ENCODE data around the gene SYTL2. TPM values are rescaled to one million over a fixed set of nuclear protein-coding genes. Genes with fewer than 3 reads are reported as not detected.
"Not testable (repeated sequence)": the region's sequence is repeated elsewhere in the genome, so short reads cannot be mapped to it uniquely, and the experiment has no call there.

Gene SYTL2
- polyA plus RNA-seq, 3 donors, result 66.2 to 103 (median 90.8) TPM

DNA sequence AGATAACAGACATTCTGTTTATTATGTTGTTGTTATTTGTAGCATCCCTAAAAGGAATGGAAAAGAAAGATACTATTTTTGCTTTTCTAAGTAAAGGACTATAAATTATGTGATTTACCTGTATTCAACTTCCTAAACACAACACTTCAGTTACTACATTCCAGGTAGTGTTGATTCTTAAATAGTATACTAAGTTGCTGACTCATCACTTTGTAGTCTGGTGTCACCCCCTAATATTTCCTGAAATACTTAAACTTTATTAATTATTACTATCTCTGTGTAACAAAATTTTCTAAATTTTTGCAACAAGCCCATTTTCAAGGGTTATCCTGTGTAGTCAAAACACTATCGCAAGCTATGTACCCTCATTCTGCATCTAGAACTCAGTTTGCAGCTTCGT is 7.0 kb downstream of the SYTL2 start:
- DNase-seq (ENCODE audit: extremely low read depth in 1 of 11, low read depth in 9 of 11, low spot score in 4 of 11), result no peak

GRCh38 chr11:85803303-85803702 is 7.6 kb downstream of the SYTL2 start:
- no peak for DNase-seq (ENCODE audit: extremely low read depth in 1 of 11, low read depth in 9 of 11, low spot score in 4 of 11)

GRCh38 chr11:85801527-85801926 is 9.4 kb downstream of the SYTL2 start:
- no peak for DNase-seq (ENCODE audit: extremely low read depth in 1 of 11, low read depth in 9 of 11, low spot score in 4 of 11)

DNA sequence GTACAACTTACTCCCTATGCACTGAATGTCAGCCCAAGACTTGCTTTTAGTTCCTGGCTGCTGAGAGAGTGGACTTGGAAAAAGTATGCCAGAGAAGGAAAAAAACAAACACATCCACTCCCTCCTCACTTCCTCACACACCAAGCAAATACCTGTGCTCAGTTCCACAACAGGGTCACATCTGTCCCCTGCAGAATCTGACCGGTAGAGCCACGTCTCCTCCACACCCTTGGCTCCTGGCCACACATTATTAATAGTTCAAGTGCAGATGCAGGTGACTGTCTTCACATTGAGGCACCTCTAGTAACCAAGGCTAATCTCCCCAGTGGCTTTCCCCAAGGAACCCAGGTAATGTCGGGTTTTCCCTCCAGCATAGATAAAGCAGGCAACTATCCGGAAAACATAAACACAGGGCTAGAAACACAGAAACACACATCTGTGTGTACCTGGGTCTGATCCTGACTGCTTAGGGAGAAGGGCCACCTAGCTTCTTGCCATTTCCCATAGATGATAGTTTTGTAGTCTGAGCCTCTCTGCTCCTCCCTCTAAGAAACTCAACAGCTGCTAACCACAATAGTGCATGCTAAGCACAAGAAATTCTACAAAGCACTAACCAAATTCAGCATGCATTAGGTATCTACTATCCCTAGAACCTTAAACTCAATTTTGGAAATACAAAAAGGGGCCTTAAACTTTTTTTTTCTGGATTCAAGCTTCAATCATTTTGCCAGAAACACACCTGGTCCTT is 10.2 kb downstream of the SYTL2 start:
- no peak for DNase-seq (ENCODE audit: extremely low read depth in 1 of 11, low read depth in 9 of 11, low spot score in 4 of 11)

- DNase-seq (ENCODE audit: extremely low read depth in 1 of 11, low read depth in 9 of 11, low spot score in 4 of 11), result no peak
These were observed 11.8 kb downstream of the SYTL2 start for GRCh38 chr11:85799142-85799541.

- DNase-seq (ENCODE audit: extremely low read depth in 1 of 11, low read depth in 9 of 11, low spot score in 4 of 11), result no peak
These were observed 12.6 kb downstream of the SYTL2 start for GRCh38 chr11:85798361-85798760.

- no peak for DNase-seq (ENCODE audit: extremely low read depth in 1 of 11, low read depth in 9 of 11, low spot score in 4 of 11)
These were observed 15.0 kb downstream of the SYTL2 start for GRCh38 chr11:85795712-85796487.

GRCh38 chr11:85791409-85791990 is 19.4 kb downstream of the SYTL2 start:
- no peak for DNase-seq (ENCODE audit: extremely low read depth in 1 of 11, low read depth in 9 of 11, low spot score in 4 of 11)

GRCh38 chr11:85787809-85788760 is 22.9 kb downstream of the SYTL2 start:
- DNase-seq (ENCODE audit: extremely low read depth in 1 of 11, low read depth in 9 of 11, low spot score in 4 of 11), result no peak

DNA sequence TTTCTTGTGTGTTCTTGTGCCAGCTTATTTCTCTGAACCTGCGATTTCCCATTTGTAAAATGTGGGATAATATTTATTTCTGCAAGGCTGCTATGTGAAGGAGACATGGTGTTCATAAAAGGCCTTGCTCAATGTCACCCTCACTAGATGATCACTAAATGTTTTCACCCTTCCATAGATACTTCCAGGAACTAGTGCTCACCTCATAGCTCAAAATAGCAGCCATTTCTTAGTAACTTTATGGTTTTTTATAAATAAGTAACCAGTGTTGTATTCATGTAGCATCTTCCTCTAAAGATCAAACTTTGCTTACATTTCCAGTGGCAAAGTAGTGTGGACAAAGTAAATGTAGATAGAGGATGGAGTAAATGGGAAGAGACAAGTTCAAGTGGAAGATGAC is 23.8 kb downstream of the SYTL2 start:
- no peak for DNase-seq (ENCODE audit: extremely low read depth in 1 of 11, low read depth in 9 of 11, low spot score in 4 of 11)

DNA sequence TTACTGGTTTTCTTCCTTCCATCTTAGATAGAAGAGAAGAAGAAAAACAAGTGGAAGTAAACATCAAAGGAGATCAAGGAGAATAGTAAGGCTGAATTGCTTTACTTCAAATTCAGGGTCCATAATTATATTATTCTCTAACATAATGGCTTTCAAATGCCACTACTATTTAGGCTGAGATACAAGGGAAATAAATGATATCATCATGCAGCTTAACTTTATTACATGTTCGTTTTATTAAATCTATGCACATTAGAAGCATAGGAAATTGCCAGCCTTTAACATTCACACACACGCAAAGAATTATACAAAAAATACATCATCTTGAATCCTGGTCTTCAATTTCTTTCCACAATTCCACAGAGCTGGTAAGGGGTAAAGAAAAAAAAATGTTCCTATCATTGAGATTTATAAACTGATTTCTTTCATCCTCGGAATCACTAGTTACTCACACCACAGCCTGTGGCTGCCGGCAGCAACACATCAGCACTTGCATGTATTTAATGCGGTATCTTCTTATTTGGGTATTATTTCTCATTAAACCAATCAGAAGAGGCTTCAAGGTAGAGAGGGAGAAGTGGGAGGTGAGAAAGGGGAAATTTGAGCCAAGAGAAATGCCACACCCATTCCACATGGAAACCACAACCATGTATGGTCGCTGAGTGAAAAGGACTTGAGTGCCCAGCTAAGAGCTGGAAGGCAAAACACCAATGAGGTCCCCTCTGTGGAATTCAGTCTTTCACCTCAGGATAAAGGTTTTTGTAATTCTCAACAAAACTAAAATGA is 26.3 kb downstream of the SYTL2 start:
- no peak for DNase-seq (ENCODE audit: extremely low read depth in 1 of 11, low read depth in 9 of 11, low spot score in 4 of 11)

DNA sequence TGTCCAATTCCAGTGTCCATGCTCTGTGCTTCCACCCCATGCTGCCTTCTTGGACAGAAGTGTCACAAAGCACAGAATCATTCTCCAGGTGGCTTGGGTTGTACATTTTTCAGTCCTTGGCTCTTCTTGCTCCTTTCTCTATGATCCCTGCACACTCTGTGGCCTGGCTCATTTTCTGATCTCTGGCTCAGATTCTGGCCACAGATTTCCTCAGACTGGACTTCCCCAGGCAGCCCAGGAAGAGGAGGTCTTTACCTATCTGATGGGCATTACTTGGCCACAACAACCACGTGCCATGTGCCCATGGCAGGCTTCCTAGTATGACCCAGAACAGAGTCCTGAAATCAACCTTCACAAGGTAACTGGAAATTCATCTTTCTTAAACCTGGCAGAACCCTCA is 27.2 kb downstream of the SYTL2 start:
- no peak for DNase-seq (ENCODE audit: extremely low read depth in 1 of 11, low read depth in 9 of 11, low spot score in 4 of 11)

- DNase-seq (ENCODE audit: extremely low read depth in 1 of 11, low read depth in 9 of 11, low spot score in 4 of 11), result not testable (repeated sequence)
These were observed 30.0 kb downstream of the SYTL2 start for GRCh38 chr11:85780780-85781517.

- no peak for DNase-seq (ENCODE audit: extremely low read depth in 1 of 11, low read depth in 9 of 11, low spot score in 4 of 11)
These were observed 30.8 kb downstream of the SYTL2 start for GRCh38 chr11:85779956-85780640.

GRCh38 chr11:85777603-85777972 is 33.4 kb downstream of the SYTL2 start:
- not testable (repeated sequence) for DNase-seq (ENCODE audit: extremely low read depth in 1 of 11, low read depth in 9 of 11, low spot score in 4 of 11)

DNA sequence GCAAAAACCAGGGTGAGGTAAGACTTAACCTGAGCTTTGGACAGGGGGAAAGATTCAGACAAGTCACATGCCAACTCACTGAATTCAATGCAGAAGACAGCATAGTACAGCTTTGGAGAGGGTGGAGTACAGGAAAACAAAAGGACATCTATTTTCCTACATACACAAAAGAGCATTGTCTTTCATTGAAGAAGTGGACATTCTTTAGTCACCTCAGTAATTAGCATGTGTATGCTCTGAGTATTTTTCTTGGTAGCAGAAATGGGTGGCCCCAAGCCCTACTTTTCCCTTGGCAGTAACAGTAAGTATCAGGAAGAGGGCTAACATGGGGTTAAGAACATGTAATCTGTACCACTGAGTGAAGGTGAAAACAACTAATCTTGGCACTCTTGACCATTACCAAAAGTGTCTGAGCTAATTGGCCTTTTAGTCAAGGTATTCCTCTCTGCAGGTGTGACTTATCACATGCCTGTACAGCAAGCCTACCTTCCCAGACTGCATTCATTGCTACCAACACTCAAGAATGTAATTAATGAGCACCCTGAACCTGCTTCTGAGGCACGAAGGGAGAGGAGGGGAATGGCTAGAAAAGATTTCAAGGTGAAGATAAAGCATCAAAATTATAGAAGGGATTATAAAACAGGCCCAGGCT is 33.9 kb downstream of the SYTL2 start:
- no peak for DNase-seq (ENCODE audit: extremely low read depth in 1 of 11, low read depth in 9 of 11, low spot score in 4 of 11)

All from renal cortex interstitium (tissue), 11 donors.